ENCODE data around the gene SOS1. TPM values are rescaled to one million over a fixed set of nuclear protein-coding genes. Genes with fewer than 3 reads are reported as not detected.

The SOS1 gene
- total RNA-seq, 6 experiments from 2014 or later, result 9.6 to 20.1 (median 16.5) TPM

GRCh38 chr2:38981003-38981669 is 139.7 kb downstream of the SOS1 start:
- H3K9me3 ChIP-seq, result no peaks in the 10 kb centered on the region
- no peak overlapping the region for H3K27ac ChIP-seq
- DNase-seq, result no peak
- no peak for TF ChIP-seq POLR2A (IDR thresholded peaks at IDR 0.05)
- 83% methylated on average over 3 of the region's 3 CpGs for WGBS (ENCODE audit: insufficient coverage, low coverage, low lambda C conversion rate, missing lambda C conversion rate)
- H3K27me3 ChIP-seq, result no peaks in the 10 kb centered on the region
- intact Hi-C loops (cut with DNase I), result no loop called here
- peaks cover 0 to 16% (median 2%) of the 10 kb centered on the region in 4 donors for H3K36me3 ChIP-seq
- no peaks in the 10 kb centered on the region for H3K4me1 ChIP-seq
- ATAC-seq, result no peak
- H3K4me3 ChIP-seq, result no peak overlapping the region

DNA sequence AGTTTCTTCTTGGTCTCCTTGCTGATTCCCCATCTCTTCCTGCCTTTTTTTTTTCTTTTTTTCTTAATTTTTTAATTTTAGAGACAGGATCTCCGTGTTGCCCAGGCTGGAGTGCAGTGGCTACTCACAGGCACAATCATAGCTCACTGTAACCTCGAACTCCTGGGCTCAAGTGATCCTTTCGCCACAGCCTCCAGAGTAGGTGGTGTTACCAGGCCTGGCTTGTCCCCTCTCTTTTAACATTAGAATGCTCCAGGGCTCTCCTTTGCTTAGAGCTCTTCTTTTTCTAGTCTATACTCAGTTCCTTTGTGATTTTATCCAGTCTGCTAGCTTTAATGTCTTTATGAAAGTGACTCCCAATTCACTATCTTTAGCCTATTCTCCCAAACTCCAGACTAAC is 141.9 kb downstream of the SOS1 start:
- WGBS (ENCODE audit: insufficient coverage, low coverage, low lambda C conversion rate, missing lambda C conversion rate), result 100% methylated on average over 1 of the region's 3 CpGs
- no peak for TF ChIP-seq POLR2A (IDR thresholded peaks at IDR 0.05)
- no peak for DNase-seq
- Histone ChIP-seq H3K9me3 (no peaks in the 10 kb centered on the region), H3K4me3 (no peak overlapping the region), H3K27me3 (no peaks in the 10 kb centered on the region), H3K36me3 (no peaks in the 10 kb centered on the region), H3K4me1 (no peaks in the 10 kb centered on the region), H3K27ac (no peak overlapping the region)
- intact Hi-C loops (cut with DNase I), result no loop called here
- no peak for ATAC-seq

- H3K27me3 ChIP-seq, result no peaks in the 10 kb centered on the region
- DNase-seq (no peak), ATAC-seq (no peak)
- 82% methylated on average over 5 of the region's 5 CpGs for WGBS (ENCODE audit: insufficient coverage, low coverage, low lambda C conversion rate, missing lambda C conversion rate)
- no peak overlapping the region for H3K4me3 ChIP-seq
- H3K4me1 ChIP-seq, result no peaks in the 10 kb centered on the region
- no peak for TF ChIP-seq CTCF (IDR thresholded peaks at IDR 0.05)
- no peak for TF ChIP-seq POLR2A (IDR thresholded peaks at IDR 0.05)
- H3K27ac ChIP-seq, result no peak overlapping the region
- H3K36me3 ChIP-seq, result no peaks in the 10 kb centered on the region
- intact Hi-C loops (cut with DNase I), result no loop called here
- H3K9me3 ChIP-seq, result no peaks in the 10 kb centered on the region
Measured at GRCh38 chr2:38978296-38978903, 142.5 kb downstream of the SOS1 start.

- no peak for DNase-seq
- no peak overlapping the region for H3K27ac ChIP-seq
- no peaks in the 10 kb centered on the region for H3K27me3 ChIP-seq
- H3K4me3 ChIP-seq, result no peak overlapping the region
- no peak for TF ChIP-seq CTCF (IDR thresholded peaks at IDR 0.05)
- TF ChIP-seq POLR2A (IDR thresholded peaks at IDR 0.05), result no peak
- no peaks in the 10 kb centered on the region for H3K9me3 ChIP-seq
- no peak for ATAC-seq
- 100% methylated on average over 3 of the region's 3 CpGs for WGBS (ENCODE audit: insufficient coverage, low coverage, low lambda C conversion rate, missing lambda C conversion rate)
- no peaks in the 10 kb centered on the region for H3K4me1 ChIP-seq
- H3K36me3 ChIP-seq, result no peaks in the 10 kb centered on the region
- intact Hi-C loops (cut with DNase I), result no loop called here
Measured at GRCh38 chr2:38977047-38977446, 143.8 kb downstream of the SOS1 start.

- intact Hi-C loops (cut with DNase I), result no loop called here
- DNase-seq (no peak), ATAC-seq (no peak)
- no peak overlapping the region for H3K27ac ChIP-seq
- H3K27me3 ChIP-seq, result no peaks in the 10 kb centered on the region
- H3K36me3 ChIP-seq, result no peaks in the 10 kb centered on the region
- 76% methylated on average over 6 of the region's 6 CpGs for WGBS (ENCODE audit: insufficient coverage, low coverage, low lambda C conversion rate, missing lambda C conversion rate)
- H3K9me3 ChIP-seq, result no peaks in the 10 kb centered on the region
- H3K4me3 ChIP-seq, result no peak overlapping the region
- TF ChIP-seq CTCF (IDR thresholded peaks at IDR 0.05), result no peak
- TF ChIP-seq POLR2A (IDR thresholded peaks at IDR 0.05), result no peak
- H3K4me1 ChIP-seq, result peaks cover 0 to 3% (median 0%) of the 10 kb centered on the region in 4 donors
Measured at GRCh38 chr2:38975042-38975441, 145.8 kb downstream of the SOS1 start.

All from right lobe of liver (tissue), 6 donors.